ENCODE results near the gene MAGI1.

GRCh38 chr3:65400899-65401298, 637.8 kb downstream of the MAGI1 start:
- no peak for TF ChIP-seq CTCF (IDR thresholded peaks at IDR 0.05)
- TF ChIP-seq POLR2A (IDR thresholded peaks at IDR 0.05) = no peak

All from uterus (tissue), 2 donors.